22Rv1 (cell line): ENCODE data around the gene ETS1.

Experiments
- ZFX ChIP-seq: fragments of 450-650 bp; IDR thresholded peaks from 2 replicates; pipeline ENCODE4 v1.6.1; 2017; ENCODE audit warnings: antibody characterized with exemption, borderline replicate concordance
- TF ChIP-seq, protein P1 (sequence below): fragments of 450-650 bp; IDR thresholded peaks from 2 replicates; pipeline ENCODE4 v1.5.1; 2017; ENCODE audit warnings: mild to moderate bottlenecking

- TF ChIP-seq, protein P1, sequence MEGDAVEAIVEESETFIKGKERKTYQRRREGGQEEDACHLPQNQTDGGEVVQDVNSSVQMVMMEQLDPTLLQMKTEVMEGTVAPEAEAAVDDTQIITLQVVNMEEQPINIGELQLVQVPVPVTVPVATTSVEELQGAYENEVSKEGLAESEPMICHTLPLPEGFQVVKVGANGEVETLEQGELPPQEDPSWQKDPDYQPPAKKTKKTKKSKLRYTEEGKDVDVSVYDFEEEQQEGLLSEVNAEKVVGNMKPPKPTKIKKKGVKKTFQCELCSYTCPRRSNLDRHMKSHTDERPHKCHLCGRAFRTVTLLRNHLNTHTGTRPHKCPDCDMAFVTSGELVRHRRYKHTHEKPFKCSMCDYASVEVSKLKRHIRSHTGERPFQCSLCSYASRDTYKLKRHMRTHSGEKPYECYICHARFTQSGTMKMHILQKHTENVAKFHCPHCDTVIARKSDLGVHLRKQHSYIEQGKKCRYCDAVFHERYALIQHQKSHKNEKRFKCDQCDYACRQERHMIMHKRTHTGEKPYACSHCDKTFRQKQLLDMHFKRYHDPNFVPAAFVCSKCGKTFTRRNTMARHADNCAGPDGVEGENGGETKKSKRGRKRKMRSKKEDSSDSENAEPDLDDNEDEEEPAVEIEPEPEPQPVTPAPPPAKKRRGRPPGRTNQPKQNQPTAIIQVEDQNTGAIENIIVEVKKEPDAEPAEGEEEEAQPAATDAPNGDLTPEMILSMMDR = no peak
- no peak for TF ChIP-seq ZFX
These were observed 68.7 kb downstream of the ETS1 start for GRCh38 chr11:128518493-128519207.
